B cell (primary cell): Measurements from ENCODE around the gene MYCBPAP. TPM values are rescaled to one million over a fixed set of nuclear protein-coding genes. Genes with fewer than 3 reads are reported as not detected.

ENCODE experiments used
- ATAC-seq: fragments of 200-7000 bp; cut with Tn5 transposase; one replicate; pipeline ENCODE4 v1.10.0; 2021; ENCODE audit warnings: low read depth, mild to moderate bottlenecking, moderate number of reproducible peaks, moderate library complexity
- CTCF ChIA-PET: fragments of 350-600 bp; sonication (Branson Sonifier 250); formaldehyde crosslinking; loops from one replicate; lab custom pipeline; 2021; ENCODE audit warnings: antibody characterized with exemption, inconsistent platforms; lab: Charles Lee
- POLR2A ChIA-PET: fragments of 350-600 bp; sonication (Branson Sonifier 250); formaldehyde crosslinking; loops from one replicate; lab custom pipeline; 2021; ENCODE audit warnings: antibody characterized with exemption; lab: Charles Lee
- DNase-seq: peaks from one replicate; pipeline ENCODE4 v3.0.0; 2013
- H2AFZ ChIP-seq: 2 replicates; pipeline ENCODE4 v1.6.1; 2012; ENCODE audit warnings: mild to moderate bottlenecking, low read depth, low read length; ENCODE audit not compliant: insufficient read depth, poor library complexity, severe bottlenecking
- H3K27ac ChIP-seq, 2 donors: 1 replicate in 1 of 2; 2 replicates in 1 of 2; pipeline ENCODE4 v1.5.1; 2012 to 2013; ENCODE audit warnings: low read length in 2 of 2, mild to moderate bottlenecking in 2 of 2, moderate library complexity in 1 of 2
- H3K27me3 ChIP-seq, 4 experiments: fragments of 200-600 bp in 1 of 4; sonication (generic) in 1 of 4; replicated peaks in 1 of 4; 1 replicate in 2 of 4; 2 replicates in 2 of 4; pipeline versions ENCODE4 v1.6.1 to v1.7.0; 2013 to 2016; ENCODE audit warnings: low read length in 3 of 4, mild to moderate bottlenecking in 2 of 4, mixed read lengths in 1 of 4, moderate library complexity in 1 of 4; ENCODE audit not compliant: insufficient read depth in 4 of 4, control insufficient read depth in 3 of 4; ENCODE audit errors: control extremely low read depth in 1 of 4
- H3K36me3 ChIP-seq, 2 experiments: replicated peaks in 1 of 2; 1 replicate in 1 of 2; 2 replicates in 1 of 2; pipeline versions ENCODE4 v1.6.1 to v1.7.1; 2013; ENCODE audit warnings: low read length in 1 of 2; ENCODE audit not compliant: insufficient read depth in 2 of 2, control insufficient read depth in 1 of 2; ENCODE audit errors: control extremely low read depth in 1 of 2, extremely low read depth in 1 of 2
- H3K4me1 ChIP-seq, 2 donors: fragments of 200-600 bp in 1 of 2; sonication (generic) in 1 of 2; 1 replicate in 1 of 2; 2 replicates in 1 of 2; pipeline versions ENCODE4 v1.5.1 to v1.6.1; 2013 to 2017; ENCODE audit warnings: low read length in 2 of 2; ENCODE audit not compliant: control insufficient read depth in 2 of 2, insufficient read depth in 2 of 2
- H3K4me2 ChIP-seq: replicated peaks from 2 replicates; pipeline ENCODE3; 2012; ENCODE audit warnings: mild to moderate bottlenecking, low read depth, low read length; ENCODE audit not compliant: poor library complexity, severe bottlenecking
- H3K4me3 ChIP-seq, 5 experiments: fragments of 200-600 bp in 1 of 5; sonication (generic) in 1 of 5; 1 replicate in 3 of 5; 2 replicates in 2 of 5; pipeline versions ENCODE4 v1.5.1 to v1.7.0; 2011 to 2016; ENCODE audit warnings: low read length in 4 of 5, mild to moderate bottlenecking in 4 of 5, low read depth in 2 of 5, control low read depth in 1 of 5, moderate library complexity in 1 of 5; ENCODE audit not compliant: insufficient read depth in 1 of 5; ENCODE audit errors: control extremely low read depth in 1 of 5, extremely low read depth in 1 of 5
- H3K79me2 ChIP-seq: fragments of 200-600 bp; sonication (generic); one replicate; pipeline ENCODE4 v1.6.0; 2016; ENCODE audit warnings: low read length; ENCODE audit not compliant: control insufficient read depth, insufficient read depth
- H3K9ac ChIP-seq: fragments of 200-600 bp; sonication (generic); 2 replicates; pipeline ENCODE4 v1.6.1; 2017; ENCODE audit warnings: mild to moderate bottlenecking, low read length, moderate library complexity
- H3K9me3 ChIP-seq, 3 donors: one replicate each; pipeline versions ENCODE4 v1.6.1 to v1.7.1; 2013; ENCODE audit warnings: low read length in 2 of 3; ENCODE audit not compliant: control insufficient read depth in 2 of 3, insufficient read depth in 1 of 3; ENCODE audit errors: control extremely low read depth in 1 of 3
- H4K20me1 ChIP-seq: 2 replicates; pipeline ENCODE4 v1.6.0; 2012; ENCODE audit warnings: mild to moderate bottlenecking, low read length; ENCODE audit not compliant: insufficient read depth, control insufficient read depth, poor library complexity, severe bottlenecking
- H3K27ac Mint-ChIP-seq: one replicate; pipeline ENCODE4 v1.8.0; 2021; ENCODE audit warnings: mixed read lengths
- H3K27me3 Mint-ChIP-seq: one replicate; pipeline ENCODE4 v1.8.0; 2021; ENCODE audit warnings: mixed read lengths
- H3K4me1 Mint-ChIP-seq: one replicate; pipeline ENCODE4 v1.8.0; 2021; ENCODE audit warnings: mixed read lengths
- H3K4me3 Mint-ChIP-seq: one replicate; pipeline ENCODE4 v1.8.0; 2021; ENCODE audit warnings: mixed read lengths
- H3K9me3 Mint-ChIP-seq: one replicate; pipeline ENCODE4 v1.8.0; 2022; ENCODE audit warnings: mixed read lengths; ENCODE audit not compliant: insufficient read depth
- CTCF ChIP-seq: fragments of 200-600 bp; IDR thresholded peaks from one replicate; pipeline ENCODE4 v1.8.0; 2022; ENCODE audit warnings: antibody characterized with exemption, mild to moderate bottlenecking
- EZH2 ChIP-seq: IDR thresholded peaks from 2 replicates; pipeline ENCODE4 v1.6.1; 2012; ENCODE audit warnings: borderline replicate concordance, low read depth, mild to moderate bottlenecking, moderate library complexity, low read length; ENCODE audit not compliant: insufficient read depth, poor library complexity, severe bottlenecking
- WGBS: methylation state at CpG from one replicate; pipeline ENCODE4 v1.1.5; 2013; ENCODE audit warnings: missing lambda C conversion rate; ENCODE audit not compliant: insufficient coverage; 5-methylcytosine and 5-hydroxymethylcytosine counted together
- intact Hi-C: fragments of 100-400 bp; cut with micrococcal nuclease; formaldehyde crosslinking; loops from one replicate; pipeline ENCODE4 v1.10.0; 2022
- polyA plus RNA-seq: library from polyadenylated mRNA; depleted of rRNA; stranded (reverse); fragments of >200 nt; gene quantifications from 2 replicates; pipeline ENCODE4 v1.2.3, GENCODE V29; 2012
- total RNA-seq, 2 donors: library from RNA; stranded (reverse); fragments of 120-200 nt in 1 of 2; gene quantifications; 1 replicate in 1 of 2; 2 replicates in 1 of 2; pipeline versions ENCODE4 v1.2.3 to v1.2.4, GENCODE V29; 2013 to 2022

MYCBPAP gene
- total and polyA plus RNA-seq, 2 donors (not counting 1 experiment from before 2014, with no cell fraction given) = 1.9 to 5.1 TPM

- no peak overlapping the region for H3K9ac ChIP-seq
- no peak overlapping the region for H3K27ac ChIP-seq
- H3K27me3 ChIP-seq = peaks cover 0 to 23% (median 10%) of the 10 kb centered on the region in 4 experiments
- H3K4me1 ChIP-seq = peaks cover 14 to 42% of the 10 kb centered on the region in 2 donors
- no peak overlapping the region for H3K4me3 ChIP-seq
- H3K4me2 ChIP-seq = no peak overlapping the region
- peaks cover 0 to 23% (median 0%) of the 10 kb centered on the region in 3 donors for H3K9me3 ChIP-seq
- no peak for TF ChIP-seq EZH2
- TF ChIP-seq CTCF = no peak
- no peak overlapping the region for H3K4me3 Mint-ChIP-seq
- DNase-seq (no peak), ATAC-seq (no peak)
- H3K36me3 ChIP-seq = peaks cover 0 to 7% of the 10 kb centered on the region in 2 experiments
- peaks cover 47% of the 10 kb centered on the region for H3K4me1 Mint-ChIP-seq
- ChIA-PET POLR2A (no interaction called here), CTCF (no interaction called here)
- H3K79me2 ChIP-seq = no peaks in the 10 kb centered on the region
- intact Hi-C loops = no loop called here
- no peaks in the 10 kb centered on the region for H3K9me3 Mint-ChIP-seq
- no peak overlapping the region for H3K27ac Mint-ChIP-seq
- 94% methylated on average over 3 of the region's 4 CpGs for WGBS
- H2AFZ ChIP-seq = no peak overlapping the region
- H4K20me1 ChIP-seq = no peaks in the 10 kb centered on the region
- peaks cover 5% of the 10 kb centered on the region for H3K27me3 Mint-ChIP-seq
These were observed 43.5 kb upstream of the MYCBPAP start for GRCh38 chr17:50464736-50465135.

DNA sequence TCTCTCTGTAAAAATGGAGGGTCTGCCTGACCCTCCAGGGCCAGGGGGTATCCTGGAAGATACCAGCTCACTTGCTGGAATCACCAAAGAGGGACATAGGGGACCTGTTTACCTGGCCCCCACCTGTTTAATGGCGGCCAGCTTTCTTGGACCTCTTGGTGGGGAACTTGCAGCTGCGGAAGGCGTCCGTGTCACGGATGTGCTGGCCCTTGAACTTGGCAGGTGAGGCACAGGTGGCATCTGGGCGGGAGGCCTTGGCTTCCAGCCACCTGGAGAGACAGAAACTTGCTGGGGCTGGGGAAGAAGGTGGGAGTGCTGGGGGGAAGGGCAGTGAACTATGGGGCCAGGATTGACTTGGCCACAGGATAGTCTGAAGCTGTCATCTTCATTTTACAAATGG, 43.1 kb upstream of the MYCBPAP start:
- Histone ChIP-seq H3K4me2 (no peak overlapping the region), H2AFZ (no peak overlapping the region), H3K4me3 (no peak overlapping the region), H3K9me3 (peaks cover 0 to 23% (median 0%) of the 10 kb centered on the region in 3 donors), H3K36me3 (peaks cover 0 to 7% of the 10 kb centered on the region in 2 experiments), H3K9ac (no peak overlapping the region), H3K27me3 (peaks cover 0 to 27% (median 10%) of the 10 kb centered on the region in 4 experiments), H3K79me2 (no peaks in the 10 kb centered on the region), H3K27ac (no peak overlapping the region), H3K4me1 (peaks cover 14 to 43% of the 10 kb centered on the region in 2 donors), H4K20me1 (no peaks in the 10 kb centered on the region)
- Mint-ChIP-seq H3K27ac (no peak overlapping the region), H3K4me1 (peaks cover 47% of the 10 kb centered on the region), H3K4me3 (no peak overlapping the region), H3K27me3 (peaks cover 5% of the 10 kb centered on the region), H3K9me3 (no peaks in the 10 kb centered on the region)
- intact Hi-C loops = no loop called here
- ChIA-PET CTCF (no interaction called here), POLR2A (no interaction called here)
- no peak for ATAC-seq
- TF ChIP-seq EZH2 = no peak
- no peak for TF ChIP-seq CTCF
- no peak for DNase-seq
- 95% methylated on average over 6 of the region's 6 CpGs for WGBS
